A172 (cell line): Measurements from ENCODE around the gene USP2. TPM values are rescaled to one million over a fixed set of nuclear protein-coding genes. Genes with fewer than 3 reads are reported as not detected.
"Not testable (repeated sequence)": the region's sequence is repeated elsewhere in the genome, so short reads cannot be mapped to it uniquely, and the experiment has no call there.

Source experiments
- DNase-seq: peaks from one replicate; pipeline ENCODE4 v3.0.0-alpha.2; 2015; ENCODE audit warnings: low spot score
- total RNA-seq: library from RNA; depleted of rRNA; stranded (reverse); fragments of >200 nt; shearing (Covaris generic); gene quantifications from 2 replicates; pipeline ENCODE4 v1.2.3, GENCODE V29; 2014

USP2 gene
- total RNA-seq, 1 experiment from 2014 or later: not detected

GRCh38 chr11:119414734-119415133, 33.2 kb upstream of the USP2 start:
- DNase-seq: no peak

GRCh38 chr11:119414321-119414720, 32.8 kb upstream of the USP2 start:
- no peak for DNase-seq

GRCh38 chr11:119412072-119412471, 30.6 kb upstream of the USP2 start:
- DNase-seq: no peak

- DNase-seq: no peak
These were observed 29.0 kb upstream of the USP2 start for GRCh38 chr11:119410501-119410900.

DNA sequence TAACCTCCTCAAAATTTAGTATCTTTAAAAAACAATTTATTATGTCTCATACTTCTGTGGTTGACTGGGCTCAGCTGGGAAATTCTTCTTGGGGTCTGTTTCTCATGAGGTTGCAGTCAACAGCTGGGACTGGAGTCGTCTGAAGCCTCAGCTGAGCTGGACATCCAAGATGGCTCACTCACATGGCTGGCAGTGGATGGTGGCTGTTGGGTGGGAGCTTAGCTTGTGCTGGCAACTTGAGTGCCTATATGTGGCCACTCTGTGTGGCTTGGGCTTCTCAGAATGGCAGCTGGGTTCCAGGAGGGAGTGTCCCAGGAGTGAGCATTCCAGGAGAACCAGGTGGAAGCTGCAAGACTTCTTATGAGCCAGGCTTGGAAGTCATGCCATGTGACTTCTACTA, 28.2 kb upstream of the USP2 start:
- DNase-seq: no peak

- DNase-seq: no peak
These were observed 24.5 kb upstream of the USP2 start for GRCh38 chr11:119406005-119406404.

- not testable (repeated sequence) for DNase-seq
These were observed 24.0 kb upstream of the USP2 start for GRCh38 chr11:119405448-119405847.

GRCh38 chr11:119404872-119405271, 23.4 kb upstream of the USP2 start:
- DNase-seq: no peak

DNA sequence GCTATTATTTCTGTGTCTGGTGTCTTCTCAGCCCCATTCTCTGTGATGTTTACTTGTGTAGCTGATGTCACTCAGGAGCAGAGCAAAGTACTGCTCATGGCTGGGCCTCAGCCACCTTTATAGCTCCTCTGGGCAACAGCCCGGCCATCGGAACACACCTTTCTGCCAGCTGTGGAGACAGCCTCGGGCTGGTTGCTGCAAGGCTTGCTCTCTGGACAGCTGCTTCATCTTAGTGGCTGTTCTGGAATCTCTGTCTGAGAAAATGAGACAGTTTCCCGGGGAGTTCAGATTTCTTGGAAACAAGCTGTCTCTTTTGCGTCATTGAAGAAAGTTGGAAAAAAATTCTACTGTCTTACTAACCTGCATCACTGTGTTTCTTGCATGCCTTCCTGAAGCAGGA, 21.5 kb upstream of the USP2 start:
- DNase-seq: no peak

GRCh38 chr11:119402470-119402869, 21.0 kb upstream of the USP2 start:
- no peak for DNase-seq

- no peak for DNase-seq
These were observed 19.4 kb upstream of the USP2 start for GRCh38 chr11:119400860-119401259.

DNA sequence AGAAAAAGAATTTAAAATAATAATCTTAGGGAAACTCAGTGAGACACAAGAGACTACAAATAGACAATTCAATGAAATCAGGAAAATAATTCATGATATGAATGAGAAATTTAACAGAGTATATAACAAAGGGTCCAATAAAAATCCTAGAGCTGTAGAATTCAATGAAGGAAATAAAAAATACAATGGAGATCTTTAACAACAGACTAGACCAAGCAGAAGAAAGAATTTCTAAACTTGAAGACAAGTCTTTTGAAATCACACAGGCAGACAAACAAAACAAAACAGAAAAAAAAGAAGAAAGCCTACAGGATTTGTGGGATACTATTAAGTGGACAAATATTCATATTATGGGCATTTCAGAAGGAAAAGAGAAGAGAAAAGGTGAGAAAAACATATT, 16.2 kb upstream of the USP2 start:
- no peak for DNase-seq

- DNase-seq: no peak
These were observed 15.3 kb upstream of the USP2 start for GRCh38 chr11:119396835-119397234.

DNA sequence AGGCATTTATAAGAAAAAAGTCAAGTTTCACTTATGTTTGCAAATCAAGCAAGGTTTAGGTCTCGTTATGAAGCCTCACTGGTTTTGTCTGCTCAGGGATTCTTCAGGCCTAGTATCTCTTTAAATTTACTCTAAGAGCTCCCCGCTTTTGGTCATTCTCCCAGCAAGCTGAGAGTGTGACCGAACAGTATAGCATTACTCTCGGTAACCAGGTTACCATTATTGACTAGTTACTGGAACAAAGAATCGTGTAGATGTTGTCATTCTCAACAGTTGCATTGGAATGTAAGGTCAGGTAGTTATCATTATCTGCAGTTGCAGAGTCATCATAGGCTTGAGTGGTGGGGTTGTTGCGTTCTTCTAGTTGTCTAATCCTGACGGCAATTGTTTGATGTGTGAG, 9.8 kb upstream of the USP2 start:
- DNase-seq: no peak

GRCh38 chr11:119389611-119390254, 8.2 kb upstream of the USP2 start:
- DNase-seq: no peak

- no peak for DNase-seq
These were observed 6.6 kb upstream of the USP2 start for GRCh38 chr11:119388103-119388502.

DNA sequence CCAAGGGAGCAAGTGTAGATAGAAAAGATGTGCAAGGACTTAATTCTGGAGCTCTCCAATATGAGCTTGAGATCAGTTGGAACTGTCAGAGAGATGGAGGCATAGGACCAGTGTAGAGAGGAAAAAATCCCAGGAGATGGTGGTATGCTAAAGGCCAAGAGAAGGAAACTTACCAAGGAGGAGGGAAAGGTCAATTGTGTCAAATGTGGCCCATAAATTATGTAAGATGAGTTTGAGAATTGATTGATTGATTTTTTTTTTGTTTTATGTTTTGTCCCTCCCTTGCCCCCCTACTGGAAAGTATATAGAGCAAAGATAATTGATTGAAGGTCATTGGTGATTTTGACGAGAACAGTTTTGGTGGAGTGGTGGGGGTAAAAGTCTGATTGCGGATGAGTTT, 2.8 kb upstream of the USP2 start:
- no peak for DNase-seq

DNA sequence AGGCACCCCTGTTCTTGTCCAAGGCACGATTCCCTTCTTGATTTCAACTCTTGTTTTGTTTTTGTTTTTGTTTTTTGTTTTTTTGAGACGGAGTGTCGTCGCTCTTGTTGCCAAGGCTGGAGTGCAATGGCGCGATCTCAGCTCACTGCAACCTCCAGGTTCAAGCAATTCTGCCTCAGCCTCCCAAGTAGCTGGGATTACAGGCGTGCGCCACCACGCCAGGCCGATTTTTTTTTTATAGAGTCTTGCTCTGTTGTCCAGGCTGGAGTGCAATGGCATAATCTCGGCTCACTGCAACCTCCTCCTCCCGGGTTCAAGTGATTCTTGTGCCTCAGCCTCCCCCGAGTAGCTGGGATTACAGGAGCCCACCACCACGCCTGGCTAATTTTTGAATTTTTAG, 1.0 kb upstream of the USP2 start:
- DNase-seq: not testable (repeated sequence)

- DNase-seq: no peak
These were observed 611 bp upstream of the USP2 start for GRCh38 chr11:119382101-119382500.

- DNase-seq: no peak
These were observed 686 bp downstream of the USP2 start for GRCh38 chr11:119380827-119381180.

- DNase-seq: no peak
These were observed 1.2 kb downstream of the USP2 start for GRCh38 chr11:119380160-119380826.

DNA sequence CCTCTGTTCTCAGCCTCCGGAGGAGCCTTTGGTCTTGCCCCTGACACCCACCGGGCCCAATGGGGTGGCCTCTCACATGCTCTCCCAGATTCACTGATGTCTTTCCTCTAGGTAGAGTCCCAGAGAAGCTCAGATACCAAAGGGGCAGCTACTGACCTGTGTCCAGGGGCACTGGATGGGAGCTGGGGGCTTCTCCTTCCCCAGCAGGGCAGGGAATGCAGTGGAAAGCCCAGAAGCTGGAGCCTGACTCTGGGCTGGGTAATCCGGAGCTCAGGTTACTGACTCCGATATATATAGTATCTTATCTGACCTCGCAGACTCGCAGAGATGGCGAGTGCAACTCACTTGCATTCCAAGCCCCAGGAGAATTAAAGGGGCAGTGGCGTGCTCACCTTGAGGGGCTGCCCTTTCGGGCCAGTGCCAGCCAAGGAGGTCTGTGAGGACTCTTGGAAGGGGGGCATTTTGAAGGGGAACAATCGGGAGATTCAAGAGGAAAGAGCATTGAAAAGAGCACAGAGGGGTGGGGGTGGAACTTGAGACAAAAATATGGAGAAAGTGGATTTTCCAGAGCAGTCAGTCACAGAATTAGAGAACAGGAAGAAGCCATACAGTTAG, 2.5 kb downstream of the USP2 start:
- no peak for DNase-seq

DNA sequence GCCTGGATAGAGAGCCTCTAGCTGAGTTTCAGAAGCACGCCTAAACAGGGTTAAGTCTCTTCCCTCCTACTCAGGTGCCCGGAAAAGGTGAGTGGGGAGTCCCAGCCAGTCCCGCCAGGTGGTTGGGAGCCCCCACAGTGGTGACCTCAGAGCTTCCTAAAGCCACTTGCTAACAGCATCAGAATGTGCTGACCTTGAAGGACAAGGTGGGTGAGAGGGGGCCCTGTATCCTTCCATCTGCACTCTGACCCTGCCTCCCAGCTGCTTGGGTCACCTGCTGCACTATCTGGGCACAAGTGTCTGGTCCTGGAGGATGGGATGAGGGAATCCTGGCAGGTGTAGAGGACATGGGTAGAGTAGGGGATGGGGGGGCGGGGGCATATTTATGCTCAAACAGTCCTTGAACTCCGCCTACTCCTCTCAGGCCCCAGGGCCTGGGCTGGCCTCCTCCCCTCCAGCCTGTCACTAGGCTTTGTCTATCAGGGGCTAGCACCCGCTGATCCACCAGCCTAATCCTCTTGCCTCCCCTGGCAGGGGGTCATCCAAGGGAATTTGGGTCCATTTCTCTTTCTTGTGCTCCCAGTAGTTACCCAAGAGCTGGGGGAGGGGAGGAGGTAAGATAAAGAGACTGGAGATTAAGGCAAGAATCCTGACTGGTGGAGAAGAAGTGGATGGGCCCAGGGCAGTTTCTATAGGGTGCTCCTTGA, 3.4 kb downstream of the USP2 start:
- DNase-seq: no peak
